HG03108 (cell line): ENCODE data around the gene TRIM29.
"Not testable (repeated sequence)": the region's sequence is repeated elsewhere in the genome, so short reads cannot be mapped to it uniquely, and the experiment has no call there.

ENCODE experiments used
- ATAC-seq: cut with Tn5 transposase; IDR thresholded peaks from one replicate; pipeline ENCODE4 v1.9.1; 2021; ENCODE audit warnings: moderate library complexity; ENCODE audit not compliant: unreplicated experiment

The TRIM29 gene

GRCh38 chr11:120172054-120172911 is 34.4 kb upstream of the TRIM29 start:
- no peak for ATAC-seq

- no peak for ATAC-seq
Observed at GRCh38 chr11:120170741-120171261, 32.9 kb upstream of the TRIM29 start.

- no peak for ATAC-seq
Observed at GRCh38 chr11:120169981-120170698, 32.2 kb upstream of the TRIM29 start.

GRCh38 chr11:120168960-120169681 is 31.2 kb upstream of the TRIM29 start:
- no peak for ATAC-seq

GRCh38 chr11:120168108-120168959 is 30.4 kb upstream of the TRIM29 start:
- ATAC-seq = no peak

GRCh38 chr11:120167659-120168058 is 29.7 kb upstream of the TRIM29 start:
- no peak for ATAC-seq

GRCh38 chr11:120160436-120160835 is 22.5 kb upstream of the TRIM29 start:
- ATAC-seq = no peak

GRCh38 chr11:120153221-120153620 is 15.3 kb upstream of the TRIM29 start:
- no peak for ATAC-seq

- no peak for ATAC-seq
Observed at GRCh38 chr11:120151536-120151935, 13.6 kb upstream of the TRIM29 start.

- no peak for ATAC-seq
Observed at GRCh38 chr11:120149246-120149645, 11.3 kb upstream of the TRIM29 start.

- no peak for ATAC-seq
Observed at GRCh38 chr11:120147950-120148270, 10.0 kb upstream of the TRIM29 start.

GRCh38 chr11:120147094-120147949 is 9.4 kb upstream of the TRIM29 start:
- ATAC-seq = no peak

GRCh38 chr11:120146413-120147093 is 8.6 kb upstream of the TRIM29 start:
- no peak for ATAC-seq

GRCh38 chr11:120144501-120144900 is 6.6 kb upstream of the TRIM29 start:
- ATAC-seq = no peak

- not testable (repeated sequence) for ATAC-seq
Observed at GRCh38 chr11:120143472-120143871, 5.6 kb upstream of the TRIM29 start.

GRCh38 chr11:120142441-120143100 is 4.7 kb upstream of the TRIM29 start:
- ATAC-seq = no peak

GRCh38 chr11:120141768-120142423 is 4.0 kb upstream of the TRIM29 start:
- no peak for ATAC-seq
